HCT116 (cell line): ENCODE measurements around the gene ACOT7. TPM values are rescaled to one million over a fixed set of nuclear protein-coding genes. Genes with fewer than 3 reads are reported as not detected.

ENCODE experiments used
- ATAC-seq: fragments of 200-7000 bp; cut with Tn5 transposase; 2 replicates; pipeline ENCODE4 v1.9.1; 2020; ENCODE audit warnings: mild to moderate bottlenecking, moderate library complexity
- BruUV-seq: library from RNA; stranded (reverse); fragments of 400-500 nt; replicated peaks from 2 replicates; lab custom pipeline; 2021; lab: Mats Ljungman, UMichigan
- CTCF ChIA-PET: fragments of 300-600 bp; sonication (Branson Sonifier 250); formaldehyde crosslinking; loops from one replicate; lab custom pipeline; 2021; ENCODE audit warnings: antibody characterized with exemption; lab: Charles Lee
- POLR2A ChIA-PET: fragments of 300-600, 350-600 bp; sonication (Branson Sonifier 250); formaldehyde crosslinking; loops from one replicate; lab custom pipeline; 2021; ENCODE audit warnings: antibody characterized with exemption; lab: Charles Lee
- RAD21 ChIA-PET, 2 experiments: fragments of 300-600 bp; sonication (Branson Sonifier 250); formaldehyde crosslinking; loops; one replicate each; lab custom pipeline; 2023; ENCODE audit warnings: low total read pairs in 2 of 2; ENCODE audit not compliant: uncharacterized antibody in 2 of 2, unreplicated experiment in 2 of 2, low non-redundant PET in 1 of 2; lab: Charles Lee
- DNase-seq: peaks from one replicate; pipeline ENCODE4 v3.0.0-alpha.2; 2010; ENCODE audit warnings: low read depth, low spot score
- H2AFZ ChIP-seq: fragments of 200-600 bp; shearing (Covaris generic), sonication (generic); 2 replicates; pipeline ENCODE4 v1.6.1; 2017; ENCODE audit warnings: low read depth, mixed run types, mixed read lengths, antibody characterized with exemption, low read length; ENCODE audit not compliant: poor library complexity, severe bottlenecking
- H3K27ac ChIP-seq: 2 replicates; pipeline ENCODE4 v1.5.1; 2012; ENCODE audit warnings: low read depth, low read length
- H3K27me3 ChIP-seq: fragments of 200-600 bp; sonication (generic); 2 replicates; pipeline ENCODE4 v1.6.1; 2016; ENCODE audit warnings: mixed run types, low read length, mixed read lengths; ENCODE audit not compliant: insufficient read depth
- H3K36me3 ChIP-seq, 2 experiments: fragments of 200-500 bp in 1 of 2; fragments of 200-600 bp in 1 of 2; sonication (Bioruptor generic) in 1 of 2; sonication (generic) in 1 of 2; 2 replicates each; pipeline versions ENCODE4 v1.5.1 to v1.6.1; 2014 to 2016; ENCODE audit warnings: low read length in 2 of 2, inconsistent platforms in 1 of 2, mixed read lengths in 1 of 2, mixed run types in 1 of 2; ENCODE audit not compliant: insufficient read depth in 2 of 2, control insufficient read depth in 1 of 2
- H3K4me1 ChIP-seq, 2 experiments: fragments of 200-600 bp in 1 of 2; sonication (generic) in 1 of 2; 2 replicates each; pipeline versions ENCODE4 v1.5.1 to v1.6.1; 2012 to 2017; ENCODE audit warnings: low read length in 2 of 2, inconsistent platforms in 1 of 2, mild to moderate bottlenecking in 1 of 2, mixed read lengths in 1 of 2, mixed run types in 1 of 2, moderate library complexity in 1 of 2; ENCODE audit not compliant: insufficient read depth in 2 of 2, control insufficient read depth in 1 of 2
- H3K4me2 ChIP-seq: fragments of 200-600 bp; sonication (generic); 2 replicates; pipeline ENCODE4 v1.6.1; 2017; ENCODE audit warnings: mixed run types, low read length, mixed read lengths
- H3K4me3 ChIP-seq, 2 experiments: fragments of 200-600 bp in 1 of 2; sonication (generic) in 1 of 2; replicated peaks in 1 of 2; 2 replicates each; pipeline ENCODE4 v1.5.1; 2011 to 2016; ENCODE audit warnings: low read length in 2 of 2, control low read depth in 1 of 2, low read depth in 1 of 2, mild to moderate bottlenecking in 1 of 2, mixed read lengths in 1 of 2, mixed run types in 1 of 2
- H3K79me2 ChIP-seq: fragments of 200-600 bp; sonication (generic); 2 replicates; pipeline ENCODE4 v1.6.1; 2017; ENCODE audit warnings: mild to moderate bottlenecking, mixed run types, low read length, moderate library complexity, mixed read lengths; ENCODE audit not compliant: insufficient read depth
- H3K9ac ChIP-seq: fragments of 200-600 bp; sonication (generic); 2 replicates; pipeline ENCODE4 v1.6.1; 2016; ENCODE audit warnings: low read length, mixed read lengths
- H3K9me2 ChIP-seq: fragments of 200-600 bp; sonication (generic), shearing (Covaris generic); 2 replicates; pipeline ENCODE4 v1.6.1; 2017; ENCODE audit warnings: mixed run types, mild to moderate bottlenecking, moderate library complexity; ENCODE audit not compliant: insufficient read depth
- H3K9me3 ChIP-seq, 2 experiments: fragments of 200-500 bp in 1 of 2; fragments of 200-600 bp in 1 of 2; sonication (Bioruptor generic) in 1 of 2; sonication (generic) in 1 of 2; 2 replicates each; pipeline ENCODE4 v1.6.1; 2014 to 2017; ENCODE audit warnings: low read length in 2 of 2, mixed read lengths in 2 of 2, inconsistent platforms in 1 of 2, low read depth in 1 of 2, mild to moderate bottlenecking in 1 of 2, mixed run types in 1 of 2, moderate library complexity in 1 of 2; ENCODE audit not compliant: control insufficient read depth in 1 of 2, insufficient read depth in 1 of 2
- H4K20me1 ChIP-seq: fragments of 200-600 bp; sonication (generic), shearing (Covaris generic); 2 replicates; pipeline ENCODE4 v1.6.1; 2017; ENCODE audit warnings: mixed run types, mild to moderate bottlenecking, moderate library complexity; ENCODE audit not compliant: insufficient read depth
- CBX3 ChIP-seq: IDR thresholded peaks from 2 replicates; pipeline ENCODE4 v1.6.1; 2012; ENCODE audit warnings: low read depth
- CEBPB ChIP-seq: IDR thresholded peaks from 2 replicates; pipeline ENCODE4 v1.6.1; 2012; ENCODE audit warnings: low read depth
- EGR1 ChIP-seq: IDR thresholded peaks from 2 replicates; pipeline ENCODE4 v1.6.1; 2012; ENCODE audit warnings: low read depth
- ELF1 ChIP-seq: IDR thresholded peaks from 2 replicates; pipeline ENCODE4 v1.6.1; 2012; ENCODE audit warnings: low read depth, borderline replicate concordance
- EZH2 ChIP-seq: fragments of 200-600 bp; sonication (generic); IDR thresholded peaks from 2 replicates; pipeline ENCODE4 v1.6.1; 2017; ENCODE audit warnings: antibody characterized with exemption, mixed run types
- EZH2phosphoT487 ChIP-seq: fragments of 200-600 bp; IDR thresholded peaks from 2 replicates; pipeline ENCODE4 v1.6.1; 2018; ENCODE audit warnings: antibody characterized with exemption, borderline replicate concordance
- POLR2A ChIP-seq: IDR thresholded peaks from 2 replicates; pipeline ENCODE4 v1.7.0; 2011; ENCODE audit warnings: borderline replicate concordance; ENCODE audit not compliant: insufficient read depth, insufficient read length; ENCODE audit errors: extremely low read depth
- POLR2AphosphoS5 ChIP-seq: IDR thresholded peaks from 2 replicates; pipeline ENCODE4 v1.6.1; 2011; ENCODE audit warnings: mild to moderate bottlenecking, low read depth, low read length, moderate library complexity
- RAD21 ChIP-seq: IDR thresholded peaks from 2 replicates; pipeline ENCODE4 v1.6.1; 2012; ENCODE audit warnings: low read depth, mild to moderate bottlenecking
- SIN3A ChIP-seq: IDR thresholded peaks from 2 replicates; pipeline ENCODE4 v1.6.1; 2012; ENCODE audit warnings: low read depth
- SP1 ChIP-seq: IDR thresholded peaks from 2 replicates; pipeline ENCODE4 v1.6.1; 2012; ENCODE audit warnings: low read depth
- SRF ChIP-seq: IDR thresholded peaks from 2 replicates; pipeline ENCODE4 v1.6.1; 2012; ENCODE audit warnings: low read depth
- YY1 ChIP-seq: IDR thresholded peaks from 2 replicates; pipeline ENCODE4 v1.6.1; 2011; ENCODE audit warnings: low read length, low read depth, moderate library complexity, mild to moderate bottlenecking; ENCODE audit not compliant: insufficient replicate concordance; ENCODE audit errors: extremely low read depth
- ZNF274 ChIP-seq: fragments of 200-500 bp; sonication (Bioruptor generic); IDR thresholded peaks from 2 replicates; pipeline ENCODE4 v1.6.1; 2014; ENCODE audit warnings: mild to moderate bottlenecking, low read depth, low read length, inconsistent platforms
- intact Hi-C: fragments of 100-400 bp; cut with micrococcal nuclease; formaldehyde crosslinking; loops from 2 replicates; pipeline ENCODE4 v1.10.0; 2022
- total RNA-seq: library from RNA; stranded (reverse); gene quantifications from one replicate; pipeline ENCODE4 v1.2.1, GENCODE V29; 2021; ENCODE audit not compliant: unreplicated experiment
- TF ChIP-seq, protein P1 (sequence below): IDR thresholded peaks from 2 replicates; pipeline ENCODE4 v1.6.1; 2012
- TF ChIP-seq, protein P2 (sequence below), 3 experiments: fragments of 200-600 bp in 1 of 3; sonication (generic) in 1 of 3; IDR thresholded peaks in 2 of 3; conservative IDR thresholded peaks in 1 of 3; 2 replicates each; pipeline ENCODE4 v1.5.1; 2012 to 2017; ENCODE audit warnings: low read depth in 2 of 3, low read length in 2 of 3, antibody characterized with exemption in 1 of 3, borderline replicate concordance in 1 of 3, control low read depth in 1 of 3, mild to moderate bottlenecking in 1 of 3, mixed read lengths in 1 of 3, mixed run types in 1 of 3, moderate library complexity in 1 of 3; ENCODE audit not compliant: insufficient read depth in 1 of 3
- TF ChIP-seq, protein P3 (sequence below): IDR thresholded peaks from 2 replicates; pipeline ENCODE4 v1.6.1; 2012

Gene ACOT7
- total RNA-seq, 1 experiment from 2014 or later, result 162 TPM

DNA sequence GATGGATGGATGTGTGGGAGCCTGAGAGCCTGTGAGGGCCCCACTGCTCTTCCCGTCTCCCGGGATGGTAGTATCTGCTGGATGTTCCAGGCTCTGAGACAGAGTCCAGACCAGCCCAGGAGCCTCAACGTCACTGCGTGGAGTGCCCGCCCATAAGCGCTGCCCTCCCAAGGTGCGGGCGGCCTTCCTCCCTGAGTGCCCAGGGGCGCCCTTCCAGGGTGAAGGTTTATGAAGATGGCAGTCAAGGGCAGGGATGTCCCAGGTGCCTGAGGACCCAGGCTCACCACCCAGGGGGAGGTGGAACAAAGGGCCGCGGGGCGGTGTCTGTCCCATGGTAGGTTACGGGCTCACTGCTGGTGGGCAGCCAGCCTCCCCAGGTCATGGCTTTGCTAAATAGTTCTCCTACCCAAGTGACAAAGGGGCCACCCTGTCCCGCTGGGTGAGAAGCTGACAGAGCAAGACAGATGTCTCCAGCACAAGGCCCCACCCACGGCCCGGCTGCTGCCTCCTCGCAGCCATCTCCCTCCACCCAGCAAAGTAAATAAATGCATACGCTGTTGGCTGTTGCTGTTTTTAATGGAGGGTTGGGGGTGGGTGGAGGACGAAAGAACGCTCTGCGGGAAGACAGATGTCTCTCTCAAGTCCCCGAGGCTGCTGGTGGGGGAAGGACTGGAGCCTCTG lies 123.7 kb downstream of the ACOT7 start:
- RAD21 ChIA-PET, result no interaction called here
- no peak for ATAC-seq
- Histone ChIP-seq H3K27me3 (no peaks in the 10 kb centered on the region), H3K9me2 (no peaks in the 10 kb centered on the region), H3K9ac (no peak overlapping the region), H3K4me3 (no peak overlapping the region), H2AFZ (no peak overlapping the region), H3K27ac (no peak overlapping the region), H3K79me2 (no peaks in the 10 kb centered on the region), H4K20me1 (no peaks in the 10 kb centered on the region), H3K36me3 (no peaks in the 10 kb centered on the region), H3K9me3 (no peaks in the 10 kb centered on the region), H3K4me2 (no peak overlapping the region), H3K4me1 (no peaks in the 10 kb centered on the region)
- CTCF ChIA-PET, result no interaction called here
- TF ChIP-seq POLR2AphosphoS5 (no peak), CBX3 (no peak), ELF1 (no peak), ZNF274 (no peak), EZH2 (no peak), EGR1 (no peak), SP1 (no peak), POLR2A (no peak), EZH2phosphoT487 (no peak), SIN3A (no peak), YY1 (no peak), RAD21 (no peak), SRF (no peak), CEBPB (no peak)
- TF ChIP-seq, protein P1, sequence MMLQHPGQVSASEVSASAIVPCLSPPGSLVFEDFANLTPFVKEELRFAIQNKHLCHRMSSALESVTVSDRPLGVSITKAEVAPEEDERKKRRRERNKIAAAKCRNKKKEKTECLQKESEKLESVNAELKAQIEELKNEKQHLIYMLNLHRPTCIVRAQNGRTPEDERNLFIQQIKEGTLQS, result no peak
- TF ChIP-seq, protein P2, sequence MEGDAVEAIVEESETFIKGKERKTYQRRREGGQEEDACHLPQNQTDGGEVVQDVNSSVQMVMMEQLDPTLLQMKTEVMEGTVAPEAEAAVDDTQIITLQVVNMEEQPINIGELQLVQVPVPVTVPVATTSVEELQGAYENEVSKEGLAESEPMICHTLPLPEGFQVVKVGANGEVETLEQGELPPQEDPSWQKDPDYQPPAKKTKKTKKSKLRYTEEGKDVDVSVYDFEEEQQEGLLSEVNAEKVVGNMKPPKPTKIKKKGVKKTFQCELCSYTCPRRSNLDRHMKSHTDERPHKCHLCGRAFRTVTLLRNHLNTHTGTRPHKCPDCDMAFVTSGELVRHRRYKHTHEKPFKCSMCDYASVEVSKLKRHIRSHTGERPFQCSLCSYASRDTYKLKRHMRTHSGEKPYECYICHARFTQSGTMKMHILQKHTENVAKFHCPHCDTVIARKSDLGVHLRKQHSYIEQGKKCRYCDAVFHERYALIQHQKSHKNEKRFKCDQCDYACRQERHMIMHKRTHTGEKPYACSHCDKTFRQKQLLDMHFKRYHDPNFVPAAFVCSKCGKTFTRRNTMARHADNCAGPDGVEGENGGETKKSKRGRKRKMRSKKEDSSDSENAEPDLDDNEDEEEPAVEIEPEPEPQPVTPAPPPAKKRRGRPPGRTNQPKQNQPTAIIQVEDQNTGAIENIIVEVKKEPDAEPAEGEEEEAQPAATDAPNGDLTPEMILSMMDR (IDR thresholded peaks at IDR 0.05 in 2 of 3, conservative IDR thresholded peaks at IDR 0.05 in 1 of 3; ENCODE audit: borderline replicate concordance in 1 of 3, insufficient read depth in 1 of 3, low read depth in 2 of 3, low read length in 2 of 3), result no peak
- TF ChIP-seq, protein P3, sequence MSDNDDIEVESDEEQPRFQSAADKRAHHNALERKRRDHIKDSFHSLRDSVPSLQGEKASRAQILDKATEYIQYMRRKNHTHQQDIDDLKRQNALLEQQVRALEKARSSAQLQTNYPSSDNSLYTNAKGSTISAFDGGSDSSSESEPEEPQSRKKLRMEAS, result no peak
- no peak for DNase-seq
- intact Hi-C loops, result no loop called here
- POLR2A ChIA-PET, result no interaction called here
- no TSS peak for BruUV-seq
